HUDEP-2 (cell line): Measurements from ENCODE around the gene WFDC12.

Experiments used
- DNase-seq, 76 experiments: peaks; one replicate each; lab custom pipeline; 2025; ENCODE audit not compliant: unreplicated experiment in 76 of 76; lab: John Stamatoyannopoulos, UW

WFDC12 gene

GRCh38 chr20:45094201-45094600 lies 30.1 kb downstream of the WFDC12 start:
- DNase-seq: no peak

- DNase-seq: no peak
Measured at GRCh38 chr20:45092898-45093297, 31.4 kb downstream of the WFDC12 start.

GRCh38 chr20:45091366-45091765 lies 32.9 kb downstream of the WFDC12 start:
- DNase-seq: no peak

- no peak for DNase-seq
Measured at GRCh38 chr20:45090481-45090880, 33.8 kb downstream of the WFDC12 start.

- DNase-seq: no peak
Measured at GRCh38 chr20:45088247-45088646, 36.0 kb downstream of the WFDC12 start.

GRCh38 chr20:45087814-45088213 lies 36.5 kb downstream of the WFDC12 start:
- no peak for DNase-seq

GRCh38 chr20:45087097-45087790 lies 37.0 kb downstream of the WFDC12 start:
- no peak for DNase-seq

GRCh38 chr20:45085867-45086266 lies 38.4 kb downstream of the WFDC12 start:
- DNase-seq: no peak

- DNase-seq: no peak
Measured at GRCh38 chr20:45085289-45085688, 39.0 kb downstream of the WFDC12 start.

- no peak for DNase-seq
Measured at GRCh38 chr20:45083127-45083526, 41.1 kb downstream of the WFDC12 start.

- no peak for DNase-seq
Measured at GRCh38 chr20:45082468-45082867, 41.8 kb downstream of the WFDC12 start.

GRCh38 chr20:45080867-45081624 lies 43.2 kb downstream of the WFDC12 start:
- peak in 13 of 76 experiments; percentile 2 to 18 (median 11) for DNase-seq

- no peak for DNase-seq
Measured at GRCh38 chr20:45077559-45077958, 46.7 kb downstream of the WFDC12 start.
